Mucosa of descending colon (tissue), 3 donors: ENCODE results near the gene FGD4. TPM values are rescaled to one million over a fixed set of nuclear protein-coding genes. Genes with fewer than 3 reads are reported as not detected.

Experiments used
- ATAC-seq: fragments of 200-7000 bp; cut with Tn5 transposase; one replicate; pipeline ENCODE4 v1.9.1; 2020; ENCODE audit warnings: mild to moderate bottlenecking, moderate library complexity
- DNase-seq, 3 donors: peaks; one replicate each; pipeline ENCODE4 v3.0.0-alpha.2; 2020
- H3K36me3 ChIP-seq: fragments of 200-600 bp; one replicate; pipeline ENCODE4 v1.8.0; 2021; ENCODE audit warnings: low read depth, mild to moderate bottlenecking
- H3K4me1 ChIP-seq: fragments of 200-600 bp; one replicate; pipeline ENCODE4 v1.8.0; 2021; ENCODE audit warnings: low read depth, mild to moderate bottlenecking
- H3K4me3 ChIP-seq: fragments of 200-600 bp; one replicate; pipeline ENCODE4 v1.8.0; 2021; ENCODE audit warnings: mild to moderate bottlenecking
- H3K9me3 ChIP-seq: fragments of 200-600 bp; one replicate; pipeline ENCODE4 v1.8.0; 2021; ENCODE audit warnings: mild to moderate bottlenecking
- CTCF ChIP-seq: fragments of 200-600 bp; IDR thresholded peaks from one replicate; pipeline ENCODE4 v1.8.0; 2022; ENCODE audit warnings: antibody characterized with exemption, mild to moderate bottlenecking
- intact Hi-C, 2 donors: fragments of 100-400 bp; cut with DNase I in 1 of 2; cut with micrococcal nuclease in 1 of 2; formaldehyde crosslinking; loops; one replicate each; pipeline versions ENCODE4 v1.11.0 to v1.11.1; 2022; cut with DNase I, micrococcal nuclease
- total RNA-seq, 3 donors: library from RNA; stranded (reverse); fragmentation: NEBNext Ultra II Directional in 2 of 3; extraction: Animal tissue kit (Norgen Biotek cat#: 25700) in 2 of 3; gene quantifications; one replicate each; pipeline versions ENCODE4 v1.2.1 to v1.2.4, GENCODE V29; 2021 to 2023
- donor health status: DM: no; HTN: no; CAD: no; lungs with moderate emphysema.
- donor health status: DM: no; HTN: no; CAD: no.
- donor health status: DM: no; HTN: yes; CAD: no.

The FGD4 gene
- total RNA-seq, 3 donors from 2014 or later: 31.5 to 66.7 (median 51.7) TPM

- DNase-seq (peak in 1 of 3 donors; percentile 67), ATAC-seq (peak; percentile 93)
- peak; percentile 37 for TF ChIP-seq CTCF
- H3K9me3 ChIP-seq: no peaks in the 10 kb centered on the region
- no peak overlapping the region for H3K4me3 ChIP-seq
- H3K4me1 ChIP-seq: peaks cover 5% of the 10 kb centered on the region
- H3K36me3 ChIP-seq: no peaks in the 10 kb centered on the region
- intact Hi-C loops: loop anchor here in 1 of 2 donors (10.0 kb wide), 1 partner anchor 289 kb away; no protein-coding TSS in a partner anchor
Observed at GRCh38 chr12:32365473-32366064, 33.8 kb upstream of the FGD4 start.

DNA sequence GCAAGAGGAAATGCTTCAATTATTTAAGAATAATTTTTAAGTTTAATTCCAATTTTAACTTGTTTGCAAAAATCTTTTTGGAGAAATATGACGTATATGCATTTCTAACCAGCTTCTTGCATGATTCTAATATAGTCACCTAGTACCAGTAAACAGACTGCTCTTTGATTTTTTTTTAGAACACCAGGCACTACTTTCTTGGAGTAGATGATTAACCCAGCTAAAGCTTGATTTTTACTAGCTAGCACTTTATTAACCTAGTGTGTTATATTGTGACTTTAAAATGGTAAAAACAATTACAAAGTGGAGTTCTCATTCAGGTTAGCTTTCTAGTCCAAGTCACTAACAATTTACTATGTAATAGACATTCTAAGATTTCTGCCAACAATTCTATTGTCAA, 32.6 kb upstream of the FGD4 start:
- H3K36me3 ChIP-seq: no peaks in the 10 kb centered on the region
- DNase-seq (no peak), ATAC-seq (peak; percentile 59)
- no peaks in the 10 kb centered on the region for H3K9me3 ChIP-seq
- H3K4me1 ChIP-seq: peaks cover 5% of the 10 kb centered on the region
- intact Hi-C loops: loop anchor here in 1 of 2 donors (10.0 kb wide), 1 partner anchor 288 kb away; no protein-coding TSS in a partner anchor
- no peak overlapping the region for H3K4me3 ChIP-seq
- TF ChIP-seq CTCF: no peak

DNA sequence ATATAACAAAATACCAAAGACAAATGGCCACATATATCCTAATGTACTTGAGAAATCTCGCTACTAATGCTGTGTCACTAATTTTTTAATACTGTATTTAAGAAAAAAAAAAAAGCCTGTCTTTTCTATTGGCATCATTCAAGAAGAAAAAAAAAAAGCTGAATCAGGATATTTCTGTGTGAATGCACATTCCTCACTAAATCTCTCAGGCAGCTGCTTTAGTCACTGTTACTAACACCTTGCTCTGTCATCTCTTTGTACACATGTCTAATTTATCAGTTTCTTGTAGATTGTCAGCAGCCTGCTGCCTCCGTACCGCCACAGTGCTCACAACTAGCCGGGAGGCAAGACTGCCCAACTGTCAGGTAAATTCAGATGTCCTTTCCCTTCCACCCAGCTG, 32.0 kb upstream of the FGD4 start:
- H3K4me1 ChIP-seq: peaks cover 5% of the 10 kb centered on the region
- no peaks in the 10 kb centered on the region for H3K36me3 ChIP-seq
- H3K4me3 ChIP-seq: no peak overlapping the region
- intact Hi-C loops: loop anchor here in 1 of 2 donors (10.0 kb wide), 1 partner anchor 287 kb away; no protein-coding TSS in a partner anchor
- no peak for TF ChIP-seq CTCF
- DNase-seq (no peak), ATAC-seq (no peak)
- no peaks in the 10 kb centered on the region for H3K9me3 ChIP-seq

GRCh38 chr12:32369202-32369601, 30.2 kb upstream of the FGD4 start:
- H3K4me3 ChIP-seq: no peak overlapping the region
- H3K36me3 ChIP-seq: no peaks in the 10 kb centered on the region
- H3K9me3 ChIP-seq: no peaks in the 10 kb centered on the region
- H3K4me1 ChIP-seq: peaks cover 5% of the 10 kb centered on the region
- intact Hi-C loops: loop anchor here in 1 of 2 donors (10.0 kb wide), 1 partner anchor 286 kb away; no protein-coding TSS in a partner anchor
- no peak for ATAC-seq
- no peak for TF ChIP-seq CTCF
- DNase-seq: no peak

DNA sequence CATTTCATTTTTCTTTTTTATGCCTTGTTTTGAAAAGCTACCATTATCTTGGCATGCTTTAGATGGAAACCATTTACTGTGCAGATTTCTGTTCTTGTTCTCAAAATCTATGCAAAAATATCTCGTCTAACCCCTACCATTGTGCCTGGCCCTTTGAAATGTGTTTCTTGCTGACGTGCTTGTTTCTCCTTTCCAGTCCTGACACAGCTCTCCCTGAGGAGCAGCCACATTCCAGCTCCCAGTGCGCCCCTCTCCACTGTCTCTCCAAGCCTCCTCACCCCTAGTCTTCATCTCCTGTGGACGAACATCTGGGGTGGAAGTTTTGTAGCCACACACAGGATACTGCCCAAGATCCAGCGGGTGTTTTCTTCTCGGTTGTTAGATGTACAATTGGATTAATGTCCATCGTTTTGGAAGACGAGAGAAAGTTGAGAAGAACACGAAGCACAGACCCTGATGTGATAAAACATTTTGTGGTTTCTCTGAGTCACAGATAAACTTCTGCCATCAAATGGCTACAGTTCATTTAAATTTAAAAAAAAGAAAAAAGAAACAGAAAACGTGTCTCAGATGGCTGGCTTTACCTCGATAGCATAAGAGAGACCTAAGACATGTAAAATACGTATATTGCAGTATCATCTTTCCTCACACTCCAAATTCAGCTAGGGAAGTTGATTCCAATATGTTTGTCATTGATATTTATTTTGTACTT, 21.9 kb upstream of the FGD4 start:
- Histone ChIP-seq H3K4me1 (no peaks in the 10 kb centered on the region), H3K4me3 (no peak overlapping the region), H3K9me3 (no peaks in the 10 kb centered on the region), H3K36me3 (no peaks in the 10 kb centered on the region)
- no peak for TF ChIP-seq CTCF
- intact Hi-C loops: no loop called here
- ATAC-seq: no peak
- DNase-seq: no peak
